Vagina (tissue), 2 donors: ENCODE results near the gene LDLRAD3.

ENCODE experiments used
- CTCF ChIP-seq, 3 experiments: fragments of 450-650 bp in 2 of 3; fragments of 200-600 bp in 1 of 3; sonication (generic) in 1 of 3; IDR thresholded peaks; one replicate each; pipeline ENCODE4 v1.5.1; 2017 to 2019; ENCODE audit warnings: antibody characterized with exemption in 3 of 3, mild to moderate bottlenecking in 2 of 3, moderate library complexity in 2 of 3
- POLR2AphosphoS5 ChIP-seq, 2 donors: sonication (generic); formaldehyde crosslinking; IDR thresholded peaks; one replicate each; pipeline ENCODE4 v1.9.0; 2017; ENCODE audit warnings: antibody characterized with exemption in 2 of 2, mild to moderate bottlenecking in 2 of 2, low read depth in 1 of 2; ENCODE audit not compliant: insufficient read depth in 1 of 2

DNA sequence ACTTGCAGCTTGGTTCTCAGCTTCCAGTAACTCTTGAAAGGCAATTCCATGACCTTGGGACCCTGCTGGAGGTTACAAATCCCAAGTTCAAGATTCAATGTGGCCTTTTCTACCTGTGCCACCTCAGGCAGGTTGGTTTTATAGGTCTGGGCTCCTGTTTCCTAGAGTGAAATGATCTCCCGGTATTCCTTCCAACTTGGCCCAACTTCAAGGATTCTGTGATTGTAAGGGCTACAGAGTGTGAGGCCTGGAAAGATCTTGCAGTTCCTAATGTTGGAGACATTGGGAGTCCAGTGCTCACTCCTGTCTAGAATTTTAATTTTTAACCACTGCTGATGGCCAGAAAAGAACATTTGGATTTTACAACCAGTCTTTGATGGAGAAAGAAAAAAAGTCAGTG is 91.6 kb downstream of the LDLRAD3 start:
- TF ChIP-seq POLR2AphosphoS5 (IDR thresholded peaks at IDR 0.05; ENCODE audit: insufficient read depth in 1 of 2, low read depth in 1 of 2) (no peak), CTCF (IDR thresholded peaks at IDR 0.05) (no peak)
